GM19372 (cell line): ENCODE data around the gene CMC4.

Experiments used
- ATAC-seq: cut with Tn5 transposase; IDR thresholded peaks from one replicate; pipeline ENCODE4 v1.9.1; 2021; ENCODE audit warnings: mild to moderate bottlenecking, low read depth, moderate library complexity; ENCODE audit not compliant: unreplicated experiment

Gene CMC4

GRCh38 chrX:155070975-155071693, at the start of gene CMC4, which contains the start of the genes BRCC3 and MTCP1:
Gene CMC4, minus strand, starts transcription at chrX:155071136. Its CDS starts 7,113 bp downstream, at chrX:155064023.
Gene BRCC3, plus strand, starts transcription at chrX:155071508. Its CDS starts 20 bp downstream, at chrX:155071528.
Gene MTCP1, minus strand, starts transcription at chrX:155071136. Its CDS starts 5,126 bp downstream, at chrX:155066010.
- peak; percentile 86 for ATAC-seq

- no peak for ATAC-seq
These were observed 44.4 kb upstream of the CMC4 start for GRCh38 chrX:155115174-155115819.

GRCh38 chrX:155113097-155113496, 42.2 kb upstream of the CMC4 start:
- no peak for ATAC-seq

- no peak for ATAC-seq
These were observed 41.2 kb upstream of the CMC4 start for GRCh38 chrX:155112171-155112570.

- ATAC-seq, result no peak
These were observed 37.5 kb upstream of the CMC4 start for GRCh38 chrX:155108427-155108826.

GRCh38 chrX:155105919-155106318, 35.0 kb upstream of the CMC4 start:
- ATAC-seq, result no peak

GRCh38 chrX:155094468-155095061, 23.6 kb upstream of the CMC4 start:
- ATAC-seq, result peak; percentile 61

- no peak for ATAC-seq
These were observed 16.2 kb upstream of the CMC4 start for GRCh38 chrX:155086961-155087735.

GRCh38 chrX:155086202-155086840, 15.4 kb upstream of the CMC4 start:
- ATAC-seq, result no peak

- ATAC-seq, result peak; percentile 10
These were observed 851 bp upstream of the CMC4 start for GRCh38 chrX:155071694-155072280.

- peak; percentile 8 for ATAC-seq
These were observed 317 bp downstream of the CMC4 start for GRCh38 chrX:155070663-155070974.

GRCh38 chrX:155070038-155070437, 898 bp downstream of the CMC4 start:
- ATAC-seq, result no peak

- ATAC-seq, result no peak
These were observed 1.5 kb downstream of the CMC4 start for GRCh38 chrX:155069414-155069813.

GRCh38 chrX:155068165-155068564, 2.8 kb downstream of the CMC4 start:
- ATAC-seq, result no peak

- ATAC-seq, result no peak
These were observed 5.8 kb downstream of the CMC4 start for GRCh38 chrX:155065035-155065734.

- ATAC-seq, result no peak
These were observed 9.2 kb downstream of the CMC4 start for GRCh38 chrX:155061760-155062159.

- ATAC-seq, result no peak
These were observed 13.8 kb downstream of the CMC4 start for GRCh38 chrX:155056877-155057792.

- no peak for ATAC-seq
These were observed 14.5 kb downstream of the CMC4 start for GRCh38 chrX:155056471-155056870.
